ENCODE results near the gene CERK.
"Not testable (repeated sequence)": the region's sequence is repeated elsewhere in the genome, so short reads cannot be mapped to it uniquely, and the experiment has no call there.

CERK gene

GRCh38 chr22:46737976-46738646 is at the start of gene CERK:
CERK (minus strand) TSS chr22:46738252; CDS start chr22:46738148, 104 bp downstream.
- peak; percentile 93 for DNase-seq (ENCODE audit: low spot score)

- DNase-seq (ENCODE audit: low spot score) = peak; percentile 44
These were observed 45.7 kb upstream of the CERK start for GRCh38 chr22:46783721-46784120.

- DNase-seq (ENCODE audit: low spot score) = not testable (repeated sequence)
These were observed 44.1 kb upstream of the CERK start for GRCh38 chr22:46782200-46782599.

- DNase-seq (ENCODE audit: low spot score) = no peak
These were observed 43.2 kb upstream of the CERK start for GRCh38 chr22:46781291-46781690.

GRCh38 chr22:46780453-46780852 is 42.4 kb upstream of the CERK start:
- DNase-seq (ENCODE audit: low spot score) = no peak

- no peak for DNase-seq (ENCODE audit: low spot score)
These were observed 41.6 kb upstream of the CERK start for GRCh38 chr22:46779651-46780050.

GRCh38 chr22:46779023-46779422 is 41.0 kb upstream of the CERK start:
- no peak for DNase-seq (ENCODE audit: low spot score)

- DNase-seq (ENCODE audit: low spot score) = no peak
These were observed 39.5 kb upstream of the CERK start for GRCh38 chr22:46777609-46777970.

- no peak for DNase-seq (ENCODE audit: low spot score)
These were observed 39.0 kb upstream of the CERK start for GRCh38 chr22:46776876-46777608.

GRCh38 chr22:46775850-46776826 is 38.1 kb upstream of the CERK start:
- DNase-seq (ENCODE audit: low spot score) = no peak

- DNase-seq (ENCODE audit: low spot score) = no peak
These were observed 37.2 kb upstream of the CERK start for GRCh38 chr22:46774980-46775849.

GRCh38 chr22:46774253-46774979 is 36.4 kb upstream of the CERK start:
- no peak for DNase-seq (ENCODE audit: low spot score)

- DNase-seq (ENCODE audit: low spot score) = no peak
These were observed 35.0 kb upstream of the CERK start for GRCh38 chr22:46773076-46773475.

GRCh38 chr22:46770726-46771125 is 32.7 kb upstream of the CERK start:
- no peak for DNase-seq (ENCODE audit: low spot score)

- no peak for DNase-seq (ENCODE audit: low spot score)
These were observed 32.1 kb upstream of the CERK start for GRCh38 chr22:46770151-46770641.

- no peak for DNase-seq (ENCODE audit: low spot score)
These were observed 31.7 kb upstream of the CERK start for GRCh38 chr22:46769706-46770105.

GRCh38 chr22:46769191-46769675 is 31.2 kb upstream of the CERK start:
- no peak for DNase-seq (ENCODE audit: low spot score)

GRCh38 chr22:46767249-46767985 is 29.4 kb upstream of the CERK start:
- no peak for DNase-seq (ENCODE audit: low spot score)

- no peak for DNase-seq (ENCODE audit: low spot score)
These were observed 28.6 kb upstream of the CERK start for GRCh38 chr22:46766611-46767010.

Data from AG20443 (cell line).